Measurements from ENCODE around the gene HDAC9. TPM values are rescaled to one million over a fixed set of nuclear protein-coding genes. Genes with fewer than 3 reads are reported as not detected.
A peak's percentile ranks its signal among the peaks of the same experiment; 100 is the strongest.

Gene HDAC9
- total and polyA plus RNA-seq, 2 experiments from 2014 or later: 32.7 to 101 TPM

GRCh38 chr7:18680576-18680975, 185.0 kb downstream of the HDAC9 start:
- no peaks in the 10 kb centered on the region for H3K36me3 ChIP-seq
- H3K27ac ChIP-seq: no peak overlapping the region
- DNase-seq (ENCODE audit: low read depth in 1 of 2, low spot score in 1 of 2): no peak
- no peaks in the 10 kb centered on the region for H3K27me3 ChIP-seq
- H3K9me3 ChIP-seq (ENCODE audit: low read depth): no peaks in the 10 kb centered on the region
- H3K4me3 ChIP-seq: no peak overlapping the region
- no peaks in the 10 kb centered on the region for H3K4me1 ChIP-seq (ENCODE audit: low read depth)
- no peak for TF ChIP-seq CTCF (IDR thresholded peaks at IDR 0.05; ENCODE audit: low read depth, low read length)

GRCh38 chr7:18684916-18685315, 189.4 kb downstream of the HDAC9 start:
- TF ChIP-seq CTCF (IDR thresholded peaks at IDR 0.05; ENCODE audit: low read depth, low read length): no peak
- H3K36me3 ChIP-seq: no peaks in the 10 kb centered on the region
- no peaks in the 10 kb centered on the region for H3K4me1 ChIP-seq (ENCODE audit: low read depth)
- no peak overlapping the region for H3K27ac ChIP-seq
- H3K9me3 ChIP-seq (ENCODE audit: low read depth): no peaks in the 10 kb centered on the region
- no peak for DNase-seq (ENCODE audit: low read depth in 1 of 2, low spot score in 1 of 2)
- no peaks in the 10 kb centered on the region for H3K27me3 ChIP-seq
- H3K4me3 ChIP-seq: no peak overlapping the region

- H3K9me3 ChIP-seq (ENCODE audit: low read depth): no peaks in the 10 kb centered on the region
- no peak for DNase-seq (ENCODE audit: low read depth in 1 of 2, low spot score in 1 of 2)
- no peak overlapping the region for H3K4me3 ChIP-seq
- H3K36me3 ChIP-seq: no peaks in the 10 kb centered on the region
- H3K4me1 ChIP-seq (ENCODE audit: low read depth): no peaks in the 10 kb centered on the region
- H3K27me3 ChIP-seq: no peaks in the 10 kb centered on the region
- no peak overlapping the region for H3K27ac ChIP-seq
- TF ChIP-seq CTCF (IDR thresholded peaks at IDR 0.05; ENCODE audit: low read depth, low read length): no peak
Measured at GRCh38 chr7:18685971-18686370, 190.4 kb downstream of the HDAC9 start.

- Histone ChIP-seq H3K4me1 (ENCODE audit: low read depth) (peaks cover 10% of the 10 kb centered on the region), H3K9me3 (ENCODE audit: low read depth) (no peaks in the 10 kb centered on the region), H3K27me3 (no peaks in the 10 kb centered on the region), H3K4me3 (no peak overlapping the region), H3K36me3 (no peaks in the 10 kb centered on the region), H3K27ac (no peak overlapping the region)
- no peak for TF ChIP-seq CTCF (IDR thresholded peaks at IDR 0.05; ENCODE audit: low read depth, low read length)
- DNase-seq (ENCODE audit: low read depth in 1 of 2, low spot score in 1 of 2): no peak
Measured at GRCh38 chr7:18689551-18689950, 194.0 kb downstream of the HDAC9 start.

GRCh38 chr7:18693406-18693805, 197.9 kb downstream of the HDAC9 start:
- peak; percentile 85 for TF ChIP-seq CTCF (IDR thresholded peaks at IDR 0.05; ENCODE audit: low read depth, low read length)
- no peak overlapping the region for H3K4me3 ChIP-seq
- H3K9me3 ChIP-seq (ENCODE audit: low read depth): no peaks in the 10 kb centered on the region
- no peaks in the 10 kb centered on the region for H3K27me3 ChIP-seq
- no peak overlapping the region for H3K27ac ChIP-seq
- no peaks in the 10 kb centered on the region for H3K36me3 ChIP-seq
- peak; percentile 71 to 92 for DNase-seq (ENCODE audit: low read depth in 1 of 2, low spot score in 1 of 2)
- H3K4me1 ChIP-seq (ENCODE audit: low read depth): peaks cover 15% of the 10 kb centered on the region

- TF ChIP-seq CTCF (IDR thresholded peaks at IDR 0.05; ENCODE audit: low read depth, low read length): no peak
- H3K27ac ChIP-seq: no peak overlapping the region
Measured at GRCh38 chr7:18693816-18694215, 198.3 kb downstream of the HDAC9 start.

More at GRCh38 chr7:18693816-18694215, 198.3 kb downstream of the HDAC9 start:
- Histone ChIP-seq H3K4me3 (no peak overlapping the region), H3K4me1 (ENCODE audit: low read depth) (peaks cover 15% of the 10 kb centered on the region), H3K27me3 (no peaks in the 10 kb centered on the region), H3K36me3 (no peaks in the 10 kb centered on the region), H3K9me3 (ENCODE audit: low read depth) (no peaks in the 10 kb centered on the region)
- DNase-seq (ENCODE audit: low read depth in 1 of 2, low spot score in 1 of 2): no peak
